Measurements from ENCODE around the gene LSS.

- TF ChIP-seq CEBPB (IDR thresholded peaks at IDR 0.05), result no peak
- TF ChIP-seq NFIC (IDR thresholded peaks at IDR 0.05), result no peak
- TF ChIP-seq CREB1 (IDR thresholded peaks at IDR 0.05; ENCODE audit: low read depth), result no peak
- no peak for TF ChIP-seq RAD21 (IDR thresholded peaks at IDR 0.05; ENCODE audit: low read depth)
- no peak for TF ChIP-seq REST (IDR thresholded peaks at IDR 0.05; ENCODE audit: low read depth)
- TF ChIP-seq EP300 (IDR thresholded peaks at IDR 0.05; ENCODE audit: borderline replicate concordance), result no peak
Observed at GRCh38 chr21:46183910-46184624, 44.5 kb downstream of the LSS start, which contains the start of gene SPATC1L.
